HL-60 (cell line): ENCODE results near the gene SLCO4A1.
A peak's percentile ranks its signal among the peaks of the same experiment; 100 is the strongest.

Experiments
- DNase-seq, 2 experiments: peaks; one replicate each; pipeline ENCODE4 v3.0.0-alpha.2; 2010 to 2020; ENCODE audit warnings: low read depth in 1 of 2, low spot score in 1 of 2
- H3K27ac ChIP-seq: fragments of 250-450 bp; sonication (Bioruptor Pico); replicated peaks from 2 replicates; pipeline ENCODE4 v1.5.1; 2020; ENCODE audit warnings: mild to moderate bottlenecking, moderate library complexity
- H3K27me3 ChIP-seq: fragments of 250-450 bp; sonication (Bioruptor Pico); 2 replicates; pipeline ENCODE4 v1.5.1; 2021; ENCODE audit warnings: mild to moderate bottlenecking, moderate library complexity; ENCODE audit not compliant: insufficient read depth, poor library complexity, severe bottlenecking
- H3K4me3 ChIP-seq: replicated peaks from 2 replicates; pipeline ENCODE4 v1.5.1; 2011; ENCODE audit warnings: mild to moderate bottlenecking, control low read depth, low read length; ENCODE audit not compliant: insufficient read depth
- GABPA ChIP-seq: IDR thresholded peaks from 2 replicates; pipeline ENCODE4 v1.6.1; 2012; ENCODE audit warnings: low read depth
- POLR2AphosphoS5 ChIP-seq: IDR thresholded peaks from 2 replicates; pipeline ENCODE4 v1.6.1; 2012; ENCODE audit warnings: low read depth
- SPI1 ChIP-seq: IDR thresholded peaks from 2 replicates; pipeline ENCODE4 v1.6.1; 2012; ENCODE audit warnings: low read depth, mild to moderate bottlenecking, borderline replicate concordance
- TF ChIP-seq, protein P1 (sequence below): IDR thresholded peaks from 2 replicates; pipeline ENCODE4 v1.6.1; 2012; ENCODE audit warnings: low read depth; ENCODE audit not compliant: insufficient replicate concordance
- TF ChIP-seq, protein P2 (sequence below): IDR thresholded peaks from one replicate; pipeline ENCODE4 v1.5.1; 2011; ENCODE audit warnings: low read length, control low read depth, inconsistent platforms; ENCODE audit not compliant: insufficient read depth

SLCO4A1 gene

DNA sequence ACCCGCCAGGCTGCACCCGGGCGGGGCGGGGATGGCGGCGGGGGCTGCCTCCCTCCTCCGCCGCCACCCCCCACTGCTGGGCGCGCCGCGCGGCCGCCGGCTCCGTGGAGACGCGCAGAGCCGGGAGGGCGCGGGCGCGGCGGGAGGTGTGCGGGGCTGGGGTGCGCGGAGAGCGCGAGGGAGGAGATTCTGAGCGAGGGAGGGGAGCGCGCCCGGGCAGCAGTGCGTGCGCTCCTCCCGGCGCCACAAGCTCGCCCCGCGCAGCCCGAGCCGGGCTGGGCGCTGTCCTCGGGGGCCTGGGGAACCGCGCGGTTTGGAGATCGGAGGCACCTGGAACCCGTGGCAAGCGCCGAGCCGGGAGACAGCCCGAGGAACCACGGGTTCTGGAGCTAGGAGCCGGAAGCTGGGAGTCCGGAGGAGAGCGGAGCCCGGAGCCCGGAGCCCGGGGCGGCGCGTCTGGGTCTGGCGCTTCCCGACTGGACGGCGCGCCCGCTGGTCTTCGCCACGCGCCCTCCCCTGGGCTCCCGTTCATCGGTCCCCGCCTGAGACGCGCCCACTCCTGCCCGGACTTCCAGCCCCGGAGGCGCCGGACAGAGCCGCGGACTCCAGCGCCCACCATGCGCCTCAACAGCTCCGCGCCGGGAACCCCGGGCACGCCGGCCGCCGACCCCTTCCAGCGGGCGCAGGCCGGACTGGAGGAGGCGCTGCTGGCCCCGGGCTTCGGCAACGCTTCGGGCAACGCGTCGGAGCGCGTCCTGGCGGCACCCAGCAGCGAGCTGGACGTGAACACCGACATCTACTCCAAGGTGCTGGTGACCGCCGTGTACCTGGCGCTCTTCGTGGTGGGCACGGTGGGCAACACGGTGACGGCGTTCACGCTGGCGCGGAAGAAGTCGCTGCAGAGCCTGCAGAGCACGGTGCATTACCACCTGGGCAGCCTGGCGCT lies 66.6 kb downstream of the SLCO4A1 start, which contains the start of gene NTSR1:
Gene NTSR1, plus strand, starts transcription at position 246 of the 946 bp plus-strand sequence. Its CDS starts 372 bp downstream, at position 618.
- TF ChIP-seq SPI1 (no peak), GABPA (no peak), POLR2AphosphoS5 (no peak)
- TF ChIP-seq, protein P1, sequence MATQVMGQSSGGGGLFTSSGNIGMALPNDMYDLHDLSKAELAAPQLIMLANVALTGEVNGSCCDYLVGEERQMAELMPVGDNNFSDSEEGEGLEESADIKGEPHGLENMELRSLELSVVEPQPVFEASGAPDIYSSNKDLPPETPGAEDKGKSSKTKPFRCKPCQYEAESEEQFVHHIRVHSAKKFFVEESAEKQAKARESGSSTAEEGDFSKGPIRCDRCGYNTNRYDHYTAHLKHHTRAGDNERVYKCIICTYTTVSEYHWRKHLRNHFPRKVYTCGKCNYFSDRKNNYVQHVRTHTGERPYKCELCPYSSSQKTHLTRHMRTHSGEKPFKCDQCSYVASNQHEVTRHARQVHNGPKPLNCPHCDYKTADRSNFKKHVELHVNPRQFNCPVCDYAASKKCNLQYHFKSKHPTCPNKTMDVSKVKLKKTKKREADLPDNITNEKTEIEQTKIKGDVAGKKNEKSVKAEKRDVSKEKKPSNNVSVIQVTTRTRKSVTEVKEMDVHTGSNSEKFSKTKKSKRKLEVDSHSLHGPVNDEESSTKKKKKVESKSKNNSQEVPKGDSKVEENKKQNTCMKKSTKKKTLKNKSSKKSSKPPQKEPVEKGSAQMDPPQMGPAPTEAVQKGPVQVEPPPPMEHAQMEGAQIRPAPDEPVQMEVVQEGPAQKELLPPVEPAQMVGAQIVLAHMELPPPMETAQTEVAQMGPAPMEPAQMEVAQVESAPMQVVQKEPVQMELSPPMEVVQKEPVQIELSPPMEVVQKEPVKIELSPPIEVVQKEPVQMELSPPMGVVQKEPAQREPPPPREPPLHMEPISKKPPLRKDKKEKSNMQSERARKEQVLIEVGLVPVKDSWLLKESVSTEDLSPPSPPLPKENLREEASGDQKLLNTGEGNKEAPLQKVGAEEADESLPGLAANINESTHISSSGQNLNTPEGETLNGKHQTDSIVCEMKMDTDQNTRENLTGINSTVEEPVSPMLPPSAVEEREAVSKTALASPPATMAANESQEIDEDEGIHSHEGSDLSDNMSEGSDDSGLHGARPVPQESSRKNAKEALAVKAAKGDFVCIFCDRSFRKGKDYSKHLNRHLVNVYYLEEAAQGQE, result no peak
- TF ChIP-seq, protein P2, sequence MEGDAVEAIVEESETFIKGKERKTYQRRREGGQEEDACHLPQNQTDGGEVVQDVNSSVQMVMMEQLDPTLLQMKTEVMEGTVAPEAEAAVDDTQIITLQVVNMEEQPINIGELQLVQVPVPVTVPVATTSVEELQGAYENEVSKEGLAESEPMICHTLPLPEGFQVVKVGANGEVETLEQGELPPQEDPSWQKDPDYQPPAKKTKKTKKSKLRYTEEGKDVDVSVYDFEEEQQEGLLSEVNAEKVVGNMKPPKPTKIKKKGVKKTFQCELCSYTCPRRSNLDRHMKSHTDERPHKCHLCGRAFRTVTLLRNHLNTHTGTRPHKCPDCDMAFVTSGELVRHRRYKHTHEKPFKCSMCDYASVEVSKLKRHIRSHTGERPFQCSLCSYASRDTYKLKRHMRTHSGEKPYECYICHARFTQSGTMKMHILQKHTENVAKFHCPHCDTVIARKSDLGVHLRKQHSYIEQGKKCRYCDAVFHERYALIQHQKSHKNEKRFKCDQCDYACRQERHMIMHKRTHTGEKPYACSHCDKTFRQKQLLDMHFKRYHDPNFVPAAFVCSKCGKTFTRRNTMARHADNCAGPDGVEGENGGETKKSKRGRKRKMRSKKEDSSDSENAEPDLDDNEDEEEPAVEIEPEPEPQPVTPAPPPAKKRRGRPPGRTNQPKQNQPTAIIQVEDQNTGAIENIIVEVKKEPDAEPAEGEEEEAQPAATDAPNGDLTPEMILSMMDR, result no peak
- Histone ChIP-seq H3K27me3 (no peaks in the 10 kb centered on the region), H3K27ac (no peak within 1 kb of the TSS), H3K4me3 (peak within 1 kb of the TSS; percentile 69)
- DNase-seq, result peak in 1 of 2 experiments; percentile 57

GRCh38 chr20:62709537-62709905 lies 67.2 kb downstream of the SLCO4A1 start:
- no peak overlapping the region for H3K27ac ChIP-seq
- no peaks in the 10 kb centered on the region for H3K27me3 ChIP-seq
- DNase-seq, result no peak
- TF ChIP-seq, protein P2, result no peak
- no peak for TF ChIP-seq SPI1
- peak overlapping the region; percentile 69 for H3K4me3 ChIP-seq

- Histone ChIP-seq H3K27me3 (no peaks in the 10 kb centered on the region), H3K27ac (no peak overlapping the region), H3K4me3 (peak overlapping the region; percentile 69)
- TF ChIP-seq POLR2AphosphoS5, result no peak
- TF ChIP-seq SPI1, result no peak
- TF ChIP-seq GABPA, result no peak
- TF ChIP-seq, protein P1, result no peak
- TF ChIP-seq, protein P2, result no peak
- no peak for DNase-seq
These were observed 68.0 kb downstream of the SLCO4A1 start for GRCh38 chr20:62710221-62710885.
